Heart left ventricle (tissue), 16 donors: ENCODE data around the gene MEGF8. TPM values are rescaled to one million over a fixed set of nuclear protein-coding genes. Genes with fewer than 3 reads are reported as not detected.

Experiments
- ATAC-seq, 4 donors: fragments of 200-7000 bp; cut with Tn5 transposase; one replicate each; pipeline ENCODE4 v1.9.1; 2020 to 2022; ENCODE audit warnings: moderate library complexity in 4 of 4, mild to moderate bottlenecking in 3 of 4, moderate number of reproducible peaks in 1 of 4
- DNase-seq, 5 donors: peaks; one replicate each; pipeline ENCODE4 v3.0.0-alpha.2; 2020
- H3K27ac ChIP-seq, 12 donors: fragments of 200-600 bp; sonication (generic) in 4 of 12; one replicate each; pipeline versions ENCODE4 v1.5.0 to v1.8.0; 2016 to 2022; ENCODE audit warnings: mild to moderate bottlenecking in 2 of 12
- H3K27me3 ChIP-seq, 9 donors: fragments of 200-600 bp; sonication (generic) in 2 of 9; one replicate each; pipeline versions ENCODE4 v1.5.1 to v1.8.0; 2016 to 2022; ENCODE audit warnings: mild to moderate bottlenecking in 3 of 9
- H3K36me3 ChIP-seq, 9 donors: fragments of 200-600 bp; sonication (generic) in 2 of 9; one replicate each; pipeline versions ENCODE4 v1.5.0 to v1.8.0; 2018 to 2022; ENCODE audit warnings: mild to moderate bottlenecking in 2 of 9
- H3K4me1 ChIP-seq, 12 donors: fragments of 200-600 bp; sonication (generic) in 4 of 12; one replicate each; pipeline versions ENCODE4 v1.5.0 to v1.8.0; 2016 to 2022; ENCODE audit warnings: mild to moderate bottlenecking in 3 of 12
- H3K4me3 ChIP-seq, 12 donors: fragments of 200-600 bp; sonication (generic) in 4 of 12; one replicate each; pipeline versions ENCODE4 v1.5.0 to v1.8.0; 2017 to 2022; ENCODE audit warnings: mild to moderate bottlenecking in 9 of 12, moderate library complexity in 4 of 12
- H3K9me3 ChIP-seq, 12 donors: fragments of 200-600 bp; sonication (generic) in 4 of 12; one replicate each; pipeline versions ENCODE4 v1.5.0 to v1.8.0; 2016 to 2022; ENCODE audit warnings: mild to moderate bottlenecking in 1 of 12
- CTCF ChIP-seq, 12 donors: fragments of 200-600 bp; sonication (generic) in 4 of 12; IDR thresholded peaks; one replicate each; pipeline versions ENCODE4 v1.5.0 to v1.8.0; 2018 to 2022; ENCODE audit warnings: antibody characterized with exemption in 12 of 12, mild to moderate bottlenecking in 5 of 12
- POLR2A ChIP-seq, 2 donors: fragments of 450-650 bp; IDR thresholded peaks; one replicate each; pipeline ENCODE4 v1.6.1; 2017; ENCODE audit warnings: antibody characterized with exemption in 2 of 2, mild to moderate bottlenecking in 2 of 2, moderate library complexity in 2 of 2
- WGBS, 4 donors: extraction: QIAGEN DNeasy Blood & Tissue Kit in 2 of 4; methylation state at CpG; one replicate each; pipeline versions ENCODE4 v1.1.5 to v1.1.7; 2013 to 2018; 5-methylcytosine and 5-hydroxymethylcytosine counted together
- intact Hi-C, 10 donors: fragments of 100-400 bp; cut with DNase I; formaldehyde crosslinking; loops; one replicate each; pipeline versions ENCODE4 v1.11.1 to v1.14.2; 2022
- polyA plus RNA-seq, 2 donors: library from polyadenylated mRNA; stranded (reverse); fragments of 200-250 nt; gene quantifications; one replicate each; pipeline ENCODE4 v1.2.3, GENCODE V29; 2013
- total RNA-seq, 9 donors: library from RNA; depleted of rRNA in 2 of 9; stranded (reverse); fragments of >200 nt in 2 of 9; fragmentation: NEBNext Ultra II Directional in 3 of 9; extraction: Animal tissue kit (Norgen Biotek cat#: 25700) in 3 of 9; gene quantifications; one replicate each; pipeline versions ENCODE4 v1.1.0 to v1.2.4, GENCODE V29; 2016 to 2023
- donor health status: ischemic (EF 13 %, LVEDD 7.1; RV severe dilation, severe dysfunction).
- donor health status: healthy with polysubstance abuse.
- donor health status: DM: no; HTN: yes; CAD: no.
- donor health status: DM: no; HTN: no; CAD: no.
- donor health status: ischemic (EF 25% LVEDD 6.9; RV normal size, moderate dysfunction).
- donor health status: ischemic (EF 25% LVEDD 5.7; RV mildly dilated, moderate dysfunction).
- donor health status: healthy.
- donor health status: DM: yes; HTN: yes; CAD: no.
- donor health status: ischemic (EF 35%, LVEDD 5.7; RV mildly dilated, moderate dysfunction).
- donor health status: nonischemic (EF 11% LVEDD 7.7; RV severe dilation, severe dysfunction).
- donor health status: DM: yes; HTN: yes; CAD: no.
- donor health status: PGD.
- donor health status: ischemic (EF 29% LVEDD 5.4; RV normal size, mild dysfunction).
- donor health status: nonischemic (EF 23%, LVEDD 6.1; RV moderate dilation, normal function).

The MEGF8 gene
- total and polyA plus RNA-seq, 11 donors: 22.8 to 50.4 (median 32.8) TPM

- TF ChIP-seq CTCF (IDR thresholded peaks at IDR 0.05): peak; percentile 82 to 98 (median 92)
- TF ChIP-seq POLR2A (IDR thresholded peaks at IDR 0.05): peak in 1 of 2 donors; percentile 51
- Histone ChIP-seq H3K27me3 (no peaks in the 10 kb centered on the region), H3K4me3 (peak overlapping the region; percentile 51 to 97 (median 78)), H3K36me3 (peaks cover 0 to 10% (median under 1%) of the 10 kb centered on the region in 9 donors), H3K4me1 (peaks cover 25 to 89% (median 77%) of the 10 kb centered on the region in 12 donors), H3K27ac (peak overlapping the region; percentile 95 to 100 (median 96)), H3K9me3 (no peaks in the 10 kb centered on the region)
- intact Hi-C loops: loop anchor here in 8 of 10 donors (1.0 to 5.0 kb wide), 4 partner anchors 25 to 38 kb away; partner anchors contain the start of genes ERF (in 1 of the 8) and GSK3A (in 1 of the 8)
- ATAC-seq (peak; percentile 31 to 74 (median 58)), DNase-seq (peak; percentile 94 to 96 (median 95))
- WGBS, 4 donors: 0 to 1% (median 0%) methylated on average over 51 to 89 of the region's 89 CpGs
Measured at GRCh38 chr19:42279902-42280814, 45.3 kb upstream of the MEGF8 start.

- H3K36me3 ChIP-seq: peaks cover 0 to 7% (median 0%) of the 10 kb centered on the region in 9 donors
- no peak for TF ChIP-seq POLR2A (IDR thresholded peaks at IDR 0.05)
- no peak for TF ChIP-seq CTCF (IDR thresholded peaks at IDR 0.05)
- 0 to 1% (median 0%) methylated on average over 16 to 20 of the region's 20 CpGs for WGBS, 4 donors
- no peaks in the 10 kb centered on the region for H3K9me3 ChIP-seq
- DNase-seq (peak in 2 of 5 donors; percentile 75 to 80), ATAC-seq (peak in 3 of 4 donors; percentile 24 to 44 (median 32))
- peak overlapping the region; percentile 51 to 97 (median 78) for H3K4me3 ChIP-seq
- peak overlapping the region; percentile 95 to 100 (median 96) for H3K27ac ChIP-seq
- intact Hi-C loops: loop anchor here in 3 of 10 donors (1.0 to 5.0 kb wide), 3 partner anchors 26 to 38 kb away; partner anchors contain the start of genes ERF (in 1 of the 3) and GSK3A (in 1 of the 3)
- H3K4me1 ChIP-seq: peaks cover 27 to 89% (median 77%) of the 10 kb centered on the region in 12 donors
- H3K27me3 ChIP-seq: no peaks in the 10 kb centered on the region
Measured at GRCh38 chr19:42280815-42281145, 44.7 kb upstream of the MEGF8 start.

GRCh38 chr19:42281146-42281826 is 44.1 kb upstream of the MEGF8 start:
- peak in 1 of 12 donors; percentile 9 for TF ChIP-seq CTCF (IDR thresholded peaks at IDR 0.05)
- peak in 1 of 2 donors; percentile 52 for TF ChIP-seq POLR2A (IDR thresholded peaks at IDR 0.05)
- no peaks in the 10 kb centered on the region for H3K9me3 ChIP-seq
- intact Hi-C loops: loop anchor here in 3 of 10 donors (1.0 to 5.0 kb wide), 3 partner anchors 26 to 39 kb away; partner anchors contain the start of genes ERF (in 1 of the 3) and GSK3A (in 1 of the 3)
- H3K27ac ChIP-seq: peak overlapping the region; percentile 95 to 100 (median 96)
- ATAC-seq: peak; percentile 1 to 49 (median 4)
- H3K27me3 ChIP-seq: no peaks in the 10 kb centered on the region
- 3 to 10% (median 4%) methylated on average over 4 to 25 of the region's 25 CpGs for WGBS, 4 donors
- DNase-seq: peak in 4 of 5 donors; percentile 76 to 88 (median 80)
- peaks cover 0 to 4% (median 0%) of the 10 kb centered on the region in 9 donors for H3K36me3 ChIP-seq
- peaks cover 30 to 89% (median 77%) of the 10 kb centered on the region in 12 donors for H3K4me1 ChIP-seq
- H3K4me3 ChIP-seq: peak overlapping the region; percentile 51 to 97 (median 78)
